Hepatocyte (in vitro differentiated cells): Measurements from ENCODE around the gene GOLGA1.

Source experiments
- EZH2phosphoT487 ChIP-seq: fragments of 200-600 bp; sonication (generic); IDR thresholded peaks from one replicate; pipeline ENCODE4 v1.6.1; 2018; ENCODE audit warnings: antibody characterized with exemption, mild to moderate bottlenecking, low read depth, moderate library complexity; ENCODE audit not compliant: unreplicated experiment, severe bottlenecking
- TF ChIP-seq, protein P1 (sequence below): fragments of 200-600 bp; sonication (generic); IDR thresholded peaks from 2 replicates; pipeline ENCODE4 v1.5.1; 2016; ENCODE audit warnings: antibody characterized with exemption, mild to moderate bottlenecking; ENCODE audit not compliant: poor library complexity

DNA sequence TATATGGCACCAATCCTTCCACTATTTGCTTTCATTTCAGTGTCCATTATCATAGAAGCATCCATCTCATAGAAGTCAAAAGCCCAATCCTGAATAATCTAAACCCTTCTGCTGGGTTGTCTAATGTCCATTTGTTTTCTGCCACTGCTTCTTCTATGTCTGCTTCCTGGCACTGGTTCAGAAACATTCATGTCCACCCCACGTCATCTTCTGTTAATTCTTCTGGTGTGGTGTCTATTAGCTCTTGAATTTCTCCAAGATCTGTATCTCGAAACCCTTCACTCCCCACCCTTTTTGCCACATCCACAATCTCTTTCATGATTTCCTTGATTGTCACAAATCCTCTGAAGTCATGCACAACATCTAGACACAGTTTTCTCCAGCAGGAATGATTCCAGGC, 23.2 kb upstream of the GOLGA1 start:
- TF ChIP-seq, protein P1, sequence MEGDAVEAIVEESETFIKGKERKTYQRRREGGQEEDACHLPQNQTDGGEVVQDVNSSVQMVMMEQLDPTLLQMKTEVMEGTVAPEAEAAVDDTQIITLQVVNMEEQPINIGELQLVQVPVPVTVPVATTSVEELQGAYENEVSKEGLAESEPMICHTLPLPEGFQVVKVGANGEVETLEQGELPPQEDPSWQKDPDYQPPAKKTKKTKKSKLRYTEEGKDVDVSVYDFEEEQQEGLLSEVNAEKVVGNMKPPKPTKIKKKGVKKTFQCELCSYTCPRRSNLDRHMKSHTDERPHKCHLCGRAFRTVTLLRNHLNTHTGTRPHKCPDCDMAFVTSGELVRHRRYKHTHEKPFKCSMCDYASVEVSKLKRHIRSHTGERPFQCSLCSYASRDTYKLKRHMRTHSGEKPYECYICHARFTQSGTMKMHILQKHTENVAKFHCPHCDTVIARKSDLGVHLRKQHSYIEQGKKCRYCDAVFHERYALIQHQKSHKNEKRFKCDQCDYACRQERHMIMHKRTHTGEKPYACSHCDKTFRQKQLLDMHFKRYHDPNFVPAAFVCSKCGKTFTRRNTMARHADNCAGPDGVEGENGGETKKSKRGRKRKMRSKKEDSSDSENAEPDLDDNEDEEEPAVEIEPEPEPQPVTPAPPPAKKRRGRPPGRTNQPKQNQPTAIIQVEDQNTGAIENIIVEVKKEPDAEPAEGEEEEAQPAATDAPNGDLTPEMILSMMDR, result no peak
- TF ChIP-seq EZH2phosphoT487, result no peak
